GM12878 (cell line): ENCODE results near the gene DIS3L2. TPM values are rescaled to one million over a fixed set of nuclear protein-coding genes. Genes with fewer than 3 reads are reported as not detected.

ENCODE experiments used
- ATAC-seq: fragments of 200-7000 bp; cut with Tn5 transposase; 3 replicates; pipeline ENCODE4 v1.9.1; 2020; ENCODE audit warnings: mild to moderate bottlenecking, moderate library complexity
- BruUV-seq: library from RNA; stranded (reverse); fragments of 400-500 nt; replicated peaks from 2 replicates; lab custom pipeline; 2021; lab: Mats Ljungman, UMichigan
- CTCF ChIA-PET: fragments of 300-600 bp; sonication (Branson Sonifier 250); formaldehyde crosslinking; extraction: SDS; loops from one replicate; lab custom pipeline; 2021; ENCODE audit warnings: inconsistent platforms; lab: Yijun Ruan, JAX
- POLR2A ChIA-PET: fragments of 350-600 bp; formaldehyde crosslinking; extraction: SDS; loops from one replicate; lab custom pipeline; 2021; ENCODE audit warnings: inconsistent platforms; lab: Charles Lee
- RAD21 ChIA-PET: fragments of 300-600 bp; sonication (Branson Sonifier 250); formaldehyde crosslinking; loops from one replicate; lab custom pipeline; 2023; ENCODE audit warnings: antibody characterized with exemption; ENCODE audit not compliant: unreplicated experiment; lab: Charles Lee
- SMC1A ChIA-PET: fragments of 300-600 bp; sonication (Branson Sonifier 250); formaldehyde crosslinking; loops from one replicate; lab custom pipeline; 2023; ENCODE audit not compliant: unreplicated experiment, uncharacterized antibody; lab: Charles Lee
- DNase-seq: peaks from one replicate; pipeline ENCODE4 v3.0.0-alpha.2; 2011; ENCODE audit warnings: low read depth, low spot score
- FAIRE-seq: peaks from 3 replicates; lab custom pipeline; 2011; peaks lifted over from hg19 to GRCh38; lab: Jason Lieb, UNC
- H2AFZ ChIP-seq: 2 replicates; pipeline ENCODE4 v1.6.0; 2011; ENCODE audit warnings: low read depth, low read length, control low read depth; ENCODE audit not compliant: control insufficient read depth
- H3K27ac ChIP-seq: 2 replicates; pipeline ENCODE4 v1.5.1; 2011; ENCODE audit warnings: control low read depth; ENCODE audit not compliant: control insufficient read depth, insufficient read depth
- H3K27me3 ChIP-seq, 2 experiments: replicated peaks in 1 of 2; 2 replicates each; pipeline versions ENCODE4 v1.6.0 to v1.6.1; 2011; ENCODE audit warnings: low read length in 1 of 2; ENCODE audit not compliant: control insufficient read depth in 2 of 2, insufficient read depth in 2 of 2
- H3K36me3 ChIP-seq, 2 experiments: 2 replicates each; pipeline ENCODE4 v1.5.1; 2011; ENCODE audit warnings: low read length in 1 of 2; ENCODE audit not compliant: control insufficient read depth in 2 of 2, insufficient read depth in 2 of 2
- H3K4me1 ChIP-seq: 2 replicates; pipeline ENCODE4 v1.6.1; 2011; ENCODE audit warnings: mild to moderate bottlenecking, low read length, moderate library complexity, mixed read lengths; ENCODE audit not compliant: control insufficient read depth, insufficient read depth
- H3K4me2 ChIP-seq: 2 replicates; pipeline ENCODE4 v1.6.0; 2011; ENCODE audit warnings: control low read depth; ENCODE audit not compliant: control insufficient read depth, insufficient read depth
- H3K4me3 ChIP-seq: fragments of 200-600 bp; sonication (generic); 2 replicates; pipeline ENCODE4 v1.5.1; 2016
- H3K79me2 ChIP-seq: 2 replicates; pipeline ENCODE4 v1.6.0; 2011; ENCODE audit warnings: low read length; ENCODE audit not compliant: control insufficient read depth, insufficient read depth
- H3K9ac ChIP-seq: 2 replicates; pipeline ENCODE4 v1.8.0; 2011; ENCODE audit warnings: low read length, control low read depth, mixed read lengths; ENCODE audit not compliant: control insufficient read depth, insufficient read depth
- H3K9me3 ChIP-seq: replicated peaks from 3 replicates; pipeline ENCODE4 v1.5.1; 2011; ENCODE audit warnings: mild to moderate bottlenecking, low read length; ENCODE audit not compliant: control insufficient read depth, insufficient read depth
- H4K20me1 ChIP-seq: 2 replicates; pipeline ENCODE4 v1.6.0; 2011; ENCODE audit not compliant: control insufficient read depth, insufficient read depth
- BCL3 ChIP-seq: IDR thresholded peaks from 2 replicates; pipeline ENCODE4 v1.6.1; 2011; ENCODE audit warnings: borderline replicate concordance, low read depth, mild to moderate bottlenecking, moderate library complexity, low read length; ENCODE audit not compliant: insufficient read depth, poor library complexity, severe bottlenecking
- EP300 ChIP-seq, 2 experiments: fragments of 150-350 bp in 1 of 2; IDR thresholded peaks; 2 replicates each; pipeline ENCODE4 v1.6.1; 2011 to 2012; ENCODE audit warnings: low read depth in 2 of 2, low read length in 2 of 2, borderline replicate concordance in 1 of 2, improper control_type of control experiment in 1 of 2, inconsistent platforms in 1 of 2; ENCODE audit not compliant: control insufficient read depth in 1 of 2
- EZH2 ChIP-seq: IDR thresholded peaks from 2 replicates; pipeline ENCODE4 v1.6.1; 2012; ENCODE audit warnings: low read depth, mild to moderate bottlenecking, control low read depth, inconsistent platforms, low read length, borderline replicate concordance; ENCODE audit not compliant: control insufficient read depth
- KAT2A ChIP-seq: conservative IDR thresholded peaks from 2 replicates; pipeline ENCODE4 v1.6.1; 2011; ENCODE audit warnings: low read depth, low read length; ENCODE audit not compliant: control insufficient read depth
- LARP7 ChIP-seq: fragments of 450-650 bp; IDR thresholded peaks from 2 replicates; pipeline ENCODE4 v1.6.1; 2017; ENCODE audit warnings: mild to moderate bottlenecking
- MAX ChIP-seq: IDR thresholded peaks from 2 replicates; pipeline ENCODE4 v1.6.1; 2012; ENCODE audit warnings: low read depth, low read length, improper control_type of control experiment
- SMAD5 ChIP-seq: IDR thresholded peaks from 2 replicates; pipeline ENCODE4 v1.6.1; 2016; ENCODE audit warnings: antibody characterized with exemption, low read depth
- ZNF207 ChIP-seq: fragments of 450-650 bp; IDR thresholded peaks from 2 replicates; pipeline ENCODE4 v1.6.1; 2014; ENCODE audit warnings: antibody characterized with exemption, mild to moderate bottlenecking, borderline replicate concordance
- WGBS: methylation state at CpG from one replicate; pipeline ENCODE4 v1.1.6; 2016; ENCODE audit warnings: low lambda C conversion rate; ENCODE audit not compliant: insufficient replicate concordance, insufficient coverage; ENCODE audit errors: missing lambda C conversion rate; 5-methylcytosine and 5-hydroxymethylcytosine counted together
- in situ Hi-C: fragments of 300-500 bp; cut with MboI; formaldehyde crosslinking; loops from 9 replicates; pipeline ENCODE4 v1.14.3; 2018; ENCODE audit warnings: mixed read lengths
- intact Hi-C: fragments of 100-400 bp; cut with micrococcal nuclease; formaldehyde crosslinking; loops from one replicate; pipeline ENCODE4 v1.14.2; 2022; ENCODE audit not compliant: unreplicated experiment
- polyA plus RNA-seq, 11 experiments: library from polyadenylated mRNA; depleted of rRNA in 4 of 11; unstranded in 6 of 11; stranded (reverse) in 5 of 11; fragments of >200 nt; fragmentation: Nextera tagmentation in 4 of 11; fragmentation: Illumina TruSeq in 1 of 11; extraction: Ambion mirVana in 4 of 11; extraction: Trizol in 1 of 11; gene quantifications; 1 replicate in 1 of 11; 2 replicates in 10 of 11; pipeline versions ENCODE4 v1.2.1 to v1.2.3, GENCODE V29; 2011 to 2016; ENCODE audit warnings: inconsistent platforms in 2 of 11, missing spikeins in 2 of 11, low read depth in 1 of 11
- total RNA-seq, 4 experiments: library from RNA; depleted of rRNA in 3 of 4; stranded (reverse); fragments of >200 nt in 3 of 4; fragmentation: Illumina TruSeq in 1 of 4; extraction: Trizol in 1 of 4; gene quantifications; 2 replicates each; pipeline versions ENCODE4 v1.2.1 to v1.2.3, GENCODE V29; 2013 to 2021

The DIS3L2 gene
- total and polyA plus RNA-seq, 10 of the 15 experiments (the other 5 are each of a cell fraction or from before 2014, with no cell fraction given) = 3.5 to 27.1 (median 16.0) TPM

- Histone ChIP-seq H2AFZ (no peak overlapping the region; the same call in 1 of the 2 replicates), H3K27ac (no peak overlapping the region), H3K27me3 (no peaks in the 10 kb centered on the region), H3K36me3 (0 out of 4 replicates have a peak, but pooled peaks cover 0 to 2% of the 10 kb centered on the region in 2 experiments), H4K20me1 (no peaks in the 10 kb centered on the region), H3K9me3 (no peaks in the 10 kb centered on the region), H3K4me3 (no peak overlapping the region), H3K4me1 (no peaks in the 10 kb centered on the region), H3K9ac (no peak overlapping the region), H3K79me2 (no peaks in the 10 kb centered on the region), H3K4me2 (no peak overlapping the region)
- SMC1A ChIA-PET = interaction anchor here (0.9 kb wide), 1 partner anchor 189 kb away, joined by 4 read pairs; no protein-coding TSS in a partner anchor
- CTCF ChIA-PET = interaction anchor here (1.1 to 3.6 kb wide), 4 partner anchors 12 to 214 kb away, joined by 3 to 32 read pairs (median 4); partner anchors contain the start of gene NPPC
- 79% methylated on average over 4 of the region's 4 CpGs for WGBS
- intact Hi-C loops (no loop called here), in situ Hi-C loops (loop anchor here (5.0 kb wide), 1 partner anchor 52 kb away; no protein-coding TSS in a partner anchor)
- POLR2A ChIA-PET = no interaction called here
- no peak for TF ChIP-seq SMAD5
- no peak for TF ChIP-seq EZH2
- no peak for TF ChIP-seq ZNF207
- no peak for TF ChIP-seq EP300 (IDR thresholded peaks at IDR 0.05; ENCODE audit: borderline replicate concordance in 1 of 2, control insufficient read depth in 1 of 2, low read depth in 2 of 2, low read length in 2 of 2)
- no peak for TF ChIP-seq LARP7
- TF ChIP-seq BCL3 = no peak
- TF ChIP-seq MAX = no peak
- no peak for TF ChIP-seq KAT2A
- BruUV-seq = no TSS peak
- no peak for ATAC-seq
- FAIRE-seq = no peak
- DNase-seq = no peak
- RAD21 ChIA-PET = interaction anchor here (0.6 to 1.5 kb wide), 2 partner anchors 21 to 23 kb away, joined by 3 read pairs; no protein-coding TSS in a partner anchor
Measured at GRCh38 chr2:232139171-232139594, 177.7 kb downstream of the DIS3L2 start.
